MM.1S (cell line): Measurements from ENCODE around the gene HLA-DQA2.

ENCODE experiments used
- CTCF ChIP-seq: fragments of 300-600 bp; sonication (generic); IDR thresholded peaks from 2 replicates; pipeline ENCODE4 v1.5.1; 2016; ENCODE audit warnings: antibody characterized with exemption, low read length, mixed read lengths
- EZH2 ChIP-seq: fragments of 300-600 bp; sonication (generic); optimal IDR thresholded peaks from 2 replicates; pipeline ENCODE3; 2017; ENCODE audit warnings: low read depth, mild to moderate bottlenecking, antibody characterized with exemption, low read length, mixed read lengths

DNA sequence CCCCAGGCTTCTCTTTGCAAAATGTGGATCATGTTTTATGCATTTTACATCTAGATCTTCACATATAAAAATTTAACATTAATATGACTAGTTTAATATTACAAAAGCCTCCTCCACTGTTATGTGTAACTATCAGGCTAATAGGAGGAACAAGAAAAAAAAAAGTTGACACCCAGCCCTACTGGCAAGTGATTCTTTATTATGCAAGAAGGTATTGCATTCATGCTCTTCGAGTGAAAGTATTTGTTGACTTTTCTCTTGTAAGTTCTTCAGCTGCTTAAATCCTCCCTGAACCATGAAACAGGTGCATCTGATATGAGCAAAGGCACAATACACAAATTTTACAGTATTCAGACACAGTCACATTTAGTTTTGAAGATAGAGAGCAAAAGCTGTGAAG is 22.9 kb downstream of the HLA-DQA2 start:
- no peak for TF ChIP-seq CTCF
- TF ChIP-seq EZH2, result no peak
